ENCODE data around the gene IQCN.

Gene IQCN

DNA sequence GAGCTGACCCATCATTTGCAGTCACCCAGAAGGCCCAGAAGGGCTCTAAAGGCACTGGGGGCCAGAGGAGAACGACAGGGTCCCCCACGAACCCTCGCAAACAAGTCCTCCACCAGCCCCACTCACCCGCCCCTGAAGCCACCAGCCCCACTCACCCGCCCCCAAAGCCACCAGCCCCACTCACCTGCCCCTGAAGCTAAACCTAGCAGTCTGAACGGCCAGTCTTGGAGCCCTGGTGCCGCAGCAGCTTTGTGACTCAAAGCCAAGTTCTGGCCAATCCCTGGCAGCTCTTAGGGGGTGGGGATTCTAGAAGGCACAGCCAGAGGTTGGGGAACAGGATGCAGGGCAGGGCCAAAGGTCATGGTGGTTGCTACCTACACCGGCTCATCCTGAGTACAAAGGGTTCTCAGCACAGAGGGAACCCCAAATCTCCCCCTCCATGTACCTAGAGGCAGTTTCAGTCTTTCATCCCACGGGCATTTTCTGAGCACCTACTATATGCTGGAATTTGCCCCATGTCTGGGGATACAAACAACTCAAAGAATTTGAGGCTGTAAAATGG, at the start of gene IQCN:
Gene IQCN (minus strand): TSS at position 234 of the 562 bp plus-strand sequence. CDS start 4,974 bp downstream, outside the sequence.
- H3K27me3 ChIP-seq (ENCODE audit: insufficient read depth, low read depth, severe bottlenecking), result no peaks in the 10 kb centered on the region
- DNase-seq, result no peak
- peak within 1 kb of the TSS; percentile 14; the same call in 1 of the 2 replicates for H3K27ac ChIP-seq
- no peak within 1 kb of the TSS for H3K4me3 ChIP-seq (ENCODE audit: low read depth, low read length)
- H3K9me3 ChIP-seq (ENCODE audit: severe bottlenecking), result no peaks in the 10 kb centered on the region
- peaks cover 54% of the 10 kb centered on the region for H3K36me3 ChIP-seq
- TF ChIP-seq CTCF (IDR thresholded peaks at IDR 0.05; ENCODE audit: low read depth, low read length), result no peak

DNA sequence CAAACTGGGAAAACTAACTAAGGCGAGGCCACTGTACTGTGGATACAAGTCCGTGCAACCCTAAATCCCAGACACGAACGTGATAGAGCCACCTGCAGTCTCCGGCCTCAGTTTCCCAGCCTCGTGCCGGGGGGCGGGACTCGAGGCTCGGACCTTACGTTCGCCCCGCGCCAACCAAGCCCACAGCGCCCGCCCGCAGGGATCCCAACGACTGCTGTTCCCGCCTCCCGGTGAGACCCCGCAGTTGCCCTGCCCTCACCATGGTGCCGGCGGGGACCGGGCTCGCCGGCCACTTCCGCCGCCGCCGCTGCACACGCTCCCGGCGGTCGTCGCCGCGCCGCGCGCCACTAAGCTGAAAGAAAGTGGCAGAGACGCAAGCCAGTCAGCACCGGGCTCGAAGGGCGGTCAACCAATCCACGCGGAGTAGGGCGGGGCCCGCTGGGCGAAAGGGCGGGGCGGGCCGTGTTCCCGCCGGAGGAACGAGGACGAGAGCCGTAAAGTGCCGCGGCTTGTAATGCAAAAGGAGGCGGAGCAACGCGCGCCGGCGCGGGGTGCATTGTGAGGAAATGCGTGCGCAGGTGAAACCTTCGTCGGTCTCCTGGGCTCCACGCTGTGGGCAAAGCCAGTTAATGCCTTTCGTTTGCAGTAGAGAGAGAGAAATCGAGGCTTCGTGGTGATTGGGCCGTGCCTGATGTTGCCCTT, 48.7 kb upstream of the IQCN start, which contains the start of gene LSM4:
Gene LSM4 (minus strand): TSS at position 318 of the 702 bp plus-strand sequence. CDS start 56 bp downstream, at position 262.
- DNase-seq, result peak; percentile 99
- Histone ChIP-seq H3K27ac (peak within 1 kb of the TSS; percentile 94), H3K9me3 (ENCODE audit: severe bottlenecking) (no peaks in the 10 kb centered on the region), H3K36me3 (peaks cover 13% of the 10 kb centered on the region), H3K4me3 (ENCODE audit: low read depth, low read length) (peak within 1 kb of the TSS; percentile 97), H3K27me3 (ENCODE audit: insufficient read depth, low read depth, severe bottlenecking) (no peaks in the 10 kb centered on the region)
- TF ChIP-seq CTCF (IDR thresholded peaks at IDR 0.05; ENCODE audit: low read depth, low read length), result peak; percentile 64

GRCh38 chr19:18322318-18322758, 48.1 kb upstream of the IQCN start:
- peak; percentile 40 for TF ChIP-seq CTCF (IDR thresholded peaks at IDR 0.05; ENCODE audit: low read depth, low read length)
- H3K36me3 ChIP-seq, result peaks cover 13% of the 10 kb centered on the region
- peak overlapping the region; percentile 94 for H3K27ac ChIP-seq
- peak; percentile 77 for DNase-seq
- peak overlapping the region; percentile 97 for H3K4me3 ChIP-seq (ENCODE audit: low read depth, low read length)
- H3K27me3 ChIP-seq (ENCODE audit: insufficient read depth, low read depth, severe bottlenecking), result no peaks in the 10 kb centered on the region
- H3K9me3 ChIP-seq (ENCODE audit: severe bottlenecking), result no peaks in the 10 kb centered on the region

DNA sequence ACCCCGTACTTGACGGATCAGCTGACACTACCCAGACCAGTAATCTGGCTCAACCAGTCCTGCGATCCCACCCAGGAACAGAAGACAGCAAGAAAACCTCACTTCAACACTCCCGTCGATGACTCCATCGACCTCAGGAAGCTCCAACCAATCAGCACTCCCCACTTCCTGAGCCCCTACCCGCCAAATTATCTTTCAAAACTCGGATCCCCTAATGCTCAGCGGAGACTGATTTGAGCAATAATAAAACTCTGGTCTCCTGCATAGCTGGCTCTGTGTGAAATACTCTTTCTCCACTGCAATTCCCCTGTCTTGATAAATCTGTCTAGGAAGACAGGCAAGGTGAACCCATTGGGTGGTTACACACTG, 47.5 kb upstream of the IQCN start:
- no peak for TF ChIP-seq CTCF (IDR thresholded peaks at IDR 0.05; ENCODE audit: low read depth, low read length)
- no peaks in the 10 kb centered on the region for H3K9me3 ChIP-seq (ENCODE audit: severe bottlenecking)
- peak overlapping the region; percentile 97 for H3K4me3 ChIP-seq (ENCODE audit: low read depth, low read length)
- no peak for DNase-seq
- H3K27me3 ChIP-seq (ENCODE audit: insufficient read depth, low read depth, severe bottlenecking), result no peaks in the 10 kb centered on the region
- H3K36me3 ChIP-seq, result peaks cover 13% of the 10 kb centered on the region
- H3K27ac ChIP-seq, result peak overlapping the region; percentile 94

DNA sequence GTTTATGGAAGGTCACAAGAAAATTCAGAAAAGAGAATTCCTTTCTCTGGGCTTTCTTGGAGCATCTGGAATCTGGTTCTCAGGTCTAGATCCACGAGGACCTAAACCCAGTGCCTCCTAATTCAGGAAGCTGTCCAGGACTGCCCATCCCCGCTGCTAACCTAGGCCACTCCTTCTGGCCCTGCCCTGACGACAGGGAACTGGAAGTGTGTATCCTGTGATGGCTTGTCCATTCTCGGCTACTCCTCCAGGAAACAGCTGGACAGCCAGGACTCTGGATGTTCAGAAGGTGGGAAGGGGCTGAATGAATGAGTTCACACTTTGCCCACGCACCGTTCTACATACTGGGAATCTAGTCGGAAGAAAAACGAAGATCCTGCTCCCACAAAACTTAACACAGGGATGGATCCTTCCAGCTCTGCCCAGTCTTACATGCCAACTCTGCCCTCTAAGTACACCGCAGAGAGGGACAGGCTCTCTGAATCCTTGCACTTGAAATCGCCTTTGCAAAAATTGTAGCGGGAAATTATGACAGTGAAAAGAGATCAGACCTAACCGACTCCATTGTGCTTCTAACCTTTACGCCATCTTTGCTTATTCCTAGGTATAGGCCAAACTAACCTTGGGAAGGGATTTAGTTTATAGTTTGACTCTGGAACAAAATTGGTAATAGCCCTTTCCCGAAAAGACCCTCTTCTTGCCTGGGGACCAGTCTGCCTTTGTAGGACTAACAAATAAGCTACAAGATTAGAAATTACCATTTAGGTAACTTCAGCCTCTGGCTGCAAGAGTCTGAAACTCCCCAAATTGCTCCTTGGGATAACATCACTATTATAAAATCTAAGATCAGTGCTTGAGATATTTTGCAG, 46.8 kb upstream of the IQCN start:
- Histone ChIP-seq H3K36me3 (peaks cover 13% of the 10 kb centered on the region), H3K27ac (no peak overlapping the region), H3K4me3 (ENCODE audit: low read depth, low read length) (no peak overlapping the region), H3K9me3 (ENCODE audit: severe bottlenecking) (no peaks in the 10 kb centered on the region), H3K27me3 (ENCODE audit: insufficient read depth, low read depth, severe bottlenecking) (no peaks in the 10 kb centered on the region)
- DNase-seq, result no peak
- TF ChIP-seq CTCF (IDR thresholded peaks at IDR 0.05; ENCODE audit: low read depth, low read length), result no peak

Data from WERI-Rb-1 (cell line).